GM20000 (cell line): Measurements from ENCODE around the gene IDH3A.

Experiments
- DNase-seq: peaks from one replicate; pipeline ENCODE4 v3.0.0; 2012; ENCODE audit warnings: low spot score
- TF ChIP-seq, protein P1 (sequence below): IDR thresholded peaks from 2 replicates; pipeline ENCODE4 v1.5.1; 2012; ENCODE audit warnings: mild to moderate bottlenecking, control low read depth; ENCODE audit errors: extremely low read depth, missing control alignments

Gene IDH3A

GRCh38 chr15:78110916-78111475, 38.2 kb upstream of the IDH3A start:
- TF ChIP-seq, protein P1, sequence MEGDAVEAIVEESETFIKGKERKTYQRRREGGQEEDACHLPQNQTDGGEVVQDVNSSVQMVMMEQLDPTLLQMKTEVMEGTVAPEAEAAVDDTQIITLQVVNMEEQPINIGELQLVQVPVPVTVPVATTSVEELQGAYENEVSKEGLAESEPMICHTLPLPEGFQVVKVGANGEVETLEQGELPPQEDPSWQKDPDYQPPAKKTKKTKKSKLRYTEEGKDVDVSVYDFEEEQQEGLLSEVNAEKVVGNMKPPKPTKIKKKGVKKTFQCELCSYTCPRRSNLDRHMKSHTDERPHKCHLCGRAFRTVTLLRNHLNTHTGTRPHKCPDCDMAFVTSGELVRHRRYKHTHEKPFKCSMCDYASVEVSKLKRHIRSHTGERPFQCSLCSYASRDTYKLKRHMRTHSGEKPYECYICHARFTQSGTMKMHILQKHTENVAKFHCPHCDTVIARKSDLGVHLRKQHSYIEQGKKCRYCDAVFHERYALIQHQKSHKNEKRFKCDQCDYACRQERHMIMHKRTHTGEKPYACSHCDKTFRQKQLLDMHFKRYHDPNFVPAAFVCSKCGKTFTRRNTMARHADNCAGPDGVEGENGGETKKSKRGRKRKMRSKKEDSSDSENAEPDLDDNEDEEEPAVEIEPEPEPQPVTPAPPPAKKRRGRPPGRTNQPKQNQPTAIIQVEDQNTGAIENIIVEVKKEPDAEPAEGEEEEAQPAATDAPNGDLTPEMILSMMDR: no peak

GRCh38 chr15:78111788-78112187, 37.4 kb upstream of the IDH3A start:
- TF ChIP-seq, protein P1: no peak
- no peak for DNase-seq

More at GRCh38 chr15:78110916-78111475, 38.2 kb upstream of the IDH3A start:
- DNase-seq: no peak

GRCh38 chr15:78112551-78112950, 36.6 kb upstream of the IDH3A start:
- TF ChIP-seq, protein P1: no peak
- DNase-seq: no peak

GRCh38 chr15:78120523-78120922, 28.6 kb upstream of the IDH3A start:
- TF ChIP-seq, protein P1: no peak
- DNase-seq: no peak

- TF ChIP-seq, protein P1: no peak
- no peak for DNase-seq
Observed at GRCh38 chr15:78125267-78125666, 23.9 kb upstream of the IDH3A start.

DNA sequence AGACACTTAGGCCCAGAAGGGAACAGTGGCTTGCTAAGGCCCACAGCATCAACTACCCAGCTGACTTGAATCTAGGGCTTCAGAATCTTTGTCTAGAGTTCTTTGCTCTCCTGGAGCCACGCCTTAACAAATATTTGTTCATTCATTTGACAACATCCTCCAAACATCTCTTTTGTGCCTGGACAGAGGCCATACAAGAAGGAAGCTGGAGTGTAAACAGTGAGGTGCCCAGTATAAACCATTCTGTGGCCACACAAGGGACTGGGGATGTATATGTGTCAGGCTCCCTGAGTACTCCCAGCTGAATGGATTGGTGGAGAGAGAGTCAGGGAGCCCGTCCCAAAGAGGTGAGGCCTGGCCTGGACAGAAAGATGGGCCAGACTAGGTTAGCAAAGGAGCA, 21.3 kb upstream of the IDH3A start:
- DNase-seq: no peak
- TF ChIP-seq, protein P1: no peak

DNA sequence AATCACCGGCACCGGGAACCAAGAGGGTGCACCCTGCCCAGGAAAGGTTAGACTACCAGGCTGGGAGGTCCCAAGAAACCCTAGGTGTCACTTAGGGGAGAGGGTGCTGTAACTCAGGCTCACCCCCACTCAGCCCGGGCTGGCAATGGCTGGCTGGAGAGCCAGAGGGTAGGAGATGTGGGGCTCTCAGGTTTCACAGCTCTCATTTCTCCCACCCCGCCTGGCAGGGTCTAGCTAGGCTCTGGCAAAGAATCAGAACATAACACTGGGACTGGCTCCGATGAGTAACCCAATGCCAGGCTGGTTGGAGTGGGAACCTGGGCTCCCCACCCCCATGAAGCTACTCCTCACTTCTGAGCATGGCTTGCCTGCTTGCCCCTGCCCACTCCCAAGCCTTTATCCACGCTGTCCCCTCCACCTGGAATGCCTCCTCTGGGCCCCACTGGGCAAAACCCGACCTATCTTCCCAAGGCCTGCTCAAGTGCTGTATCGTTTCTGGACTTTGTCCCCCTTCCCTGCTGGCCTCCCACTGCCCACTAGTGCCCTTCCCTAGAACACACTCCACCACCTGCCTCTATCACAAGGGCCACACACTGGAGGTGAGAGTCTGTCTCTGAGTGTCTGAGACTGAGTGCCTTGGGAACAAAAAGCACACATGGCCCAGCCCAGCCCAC, 19.9 kb upstream of the IDH3A start:
- DNase-seq: no peak

More for the DNA sequence above, 19.9 kb upstream of the IDH3A start:
- TF ChIP-seq, protein P1: no peak
